Measurements from ENCODE around the gene MERTK. TPM values are rescaled to one million over a fixed set of nuclear protein-coding genes. Genes with fewer than 3 reads are reported as not detected.
"Not testable (repeated sequence)": the region's sequence is repeated elsewhere in the genome, so short reads cannot be mapped to it uniquely, and the experiment has no call there.

MERTK gene
- total RNA-seq, 1 experiment from 2014 or later: 18.4 TPM

- intact Hi-C loops (cut with micrococcal nuclease; ENCODE audit: unreplicated experiment): loop anchor here (5.0 to 10.0 kb wide), 2 partner anchors 37 to 350 kb away; partner anchors contain the start of gene ZC3H8
- Histone ChIP-seq H3K4me3 (ENCODE audit: low read depth, low read length, poor library complexity, severe bottlenecking) (no peak overlapping the region), H3K9me3 (ENCODE audit: low read depth, low read length, poor library complexity, severe bottlenecking) (no peaks in the 10 kb centered on the region), H3K4me1 (ENCODE audit: insufficient read depth, low read length, poor library complexity, severe bottlenecking) (peaks cover 86% of the 10 kb centered on the region), H3K27me3 (replicated peaks; ENCODE audit: insufficient read depth, low read depth, low read length, poor library complexity) (no peaks in the 10 kb centered on the region), H3K36me3 (ENCODE audit: insufficient read depth, low read length, poor library complexity, severe bottlenecking) (no peaks in the 10 kb centered on the region), H3K27ac (ENCODE audit: low read depth, low read length, poor library complexity, severe bottlenecking) (peak overlapping the region; percentile 84)
- ChIA-PET CTCF (no interaction called here), POLR2A (ENCODE audit: low non-redundant PET) (interaction anchor here (0.6 kb wide), 1 partner anchor 225 kb away, joined by 8 read pairs; no protein-coding TSS in a partner anchor)
- TF ChIP-seq CTCF (conservative IDR thresholded peaks at IDR 0.05; ENCODE audit: low read depth, low read length): no peak
- no peak for DNase-seq (ENCODE audit: low spot score)
- no TSS peak for BruUV-seq (replicated peaks)
Measured at GRCh38 chr2:111904726-111905474, 6.5 kb downstream of the MERTK start.

- peak overlapping the region; percentile 84 for H3K27ac ChIP-seq (ENCODE audit: low read depth, low read length, poor library complexity, severe bottlenecking)
- CTCF ChIA-PET; H3K27me3 ChIP-seq (replicated peaks; ENCODE audit: insufficient read depth, low read depth, low read length, poor library complexity); H3K36me3 ChIP-seq (ENCODE audit: insufficient read depth, low read length, poor library complexity, severe bottlenecking); DNase-seq (ENCODE audit: low spot score); BruUV-seq (replicated peaks); H3K9me3 ChIP-seq (ENCODE audit: low read depth, low read length, poor library complexity, severe bottlenecking); H3K4me3 ChIP-seq (ENCODE audit: low read depth, low read length, poor library complexity, severe bottlenecking): not testable (repeated sequence)
- peaks cover 81% of the 10 kb centered on the region for H3K4me1 ChIP-seq (ENCODE audit: insufficient read depth, low read length, poor library complexity, severe bottlenecking)
- intact Hi-C loops (cut with micrococcal nuclease; ENCODE audit: unreplicated experiment): loop anchor here (10.0 kb wide), 1 partner anchor 349 kb away; the partner anchor contains the start of gene ZC3H8
- POLR2A ChIA-PET (ENCODE audit: low non-redundant PET): interaction anchor here (0.6 kb wide), 1 partner anchor 224 kb away, joined by 8 read pairs; no protein-coding TSS in a partner anchor
Measured at GRCh38 chr2:111905475-111905869, 7.1 kb downstream of the MERTK start.

GRCh38 chr2:111905990-111906735, 7.8 kb downstream of the MERTK start:
- CTCF ChIA-PET: interaction anchor here (0.6 kb wide), 1 partner anchor 617 kb away, joined by 3 read pairs; no protein-coding TSS in a partner anchor
- Histone ChIP-seq H3K27ac (ENCODE audit: low read depth, low read length, poor library complexity, severe bottlenecking) (peak overlapping the region; percentile 84), H3K27me3 (replicated peaks; ENCODE audit: insufficient read depth, low read depth, low read length, poor library complexity) (no peaks in the 10 kb centered on the region), H3K4me1 (ENCODE audit: insufficient read depth, low read length, poor library complexity, severe bottlenecking) (peaks cover 84% of the 10 kb centered on the region), H3K9me3 (ENCODE audit: low read depth, low read length, poor library complexity, severe bottlenecking) (no peaks in the 10 kb centered on the region), H3K36me3 (ENCODE audit: insufficient read depth, low read length, poor library complexity, severe bottlenecking) (no peaks in the 10 kb centered on the region), H3K4me3 (ENCODE audit: low read depth, low read length, poor library complexity, severe bottlenecking) (peak overlapping the region; percentile 3)
- intact Hi-C loops (cut with micrococcal nuclease; ENCODE audit: unreplicated experiment): loop anchor here (10.0 kb wide), 1 partner anchor 349 kb away; the partner anchor contains the start of gene ZC3H8
- no peak for TF ChIP-seq EZH2 (IDR thresholded peaks at IDR 0.05; ENCODE audit: borderline replicate concordance, low read depth, low read length, poor library complexity, severe bottlenecking)
- TF ChIP-seq CTCF (conservative IDR thresholded peaks at IDR 0.05; ENCODE audit: low read depth, low read length): no peak
- no TSS peak for BruUV-seq (replicated peaks)
- DNase-seq (ENCODE audit: low spot score): peak; percentile 94
- POLR2A ChIA-PET (ENCODE audit: low non-redundant PET): interaction anchor here (0.6 kb wide), 1 partner anchor 223 kb away, joined by 8 read pairs; no protein-coding TSS in a partner anchor

All from A673 (cell line).